SW 1271 (cell line): ENCODE data around the gene SIN3A.
"Not testable (repeated sequence)": the region's sequence is repeated elsewhere in the genome, so short reads cannot be mapped to it uniquely, and the experiment has no call there.

Source experiments
- DNase-seq, 2 experiments: peaks; one replicate each; lab custom pipeline; 2025; lab: John Stamatoyannopoulos, UW

SIN3A gene

GRCh38 chr15:75333654-75334419, 117.7 kb downstream of the SIN3A start:
- DNase-seq = not testable (repeated sequence)

GRCh38 chr15:75332093-75332492, 119.4 kb downstream of the SIN3A start:
- DNase-seq = not testable (repeated sequence)

GRCh38 chr15:75329571-75329970, 121.9 kb downstream of the SIN3A start:
- DNase-seq = no peak

- no peak for DNase-seq
Measured at GRCh38 chr15:75328493-75329314, 122.8 kb downstream of the SIN3A start.

- no peak for DNase-seq
Measured at GRCh38 chr15:75327491-75327890, 124.0 kb downstream of the SIN3A start.

- no peak for DNase-seq
Measured at GRCh38 chr15:75327005-75327404, 124.5 kb downstream of the SIN3A start.

- DNase-seq = no peak
Measured at GRCh38 chr15:75325922-75326321, 125.6 kb downstream of the SIN3A start.

GRCh38 chr15:75321711-75322110, 129.8 kb downstream of the SIN3A start:
- DNase-seq = no peak
